ENCODE data around the gene SBDS. TPM values are rescaled to one million over a fixed set of nuclear protein-coding genes. Genes with fewer than 3 reads are reported as not detected.
A peak's percentile ranks its signal among the peaks of the same experiment; 100 is the strongest.
"Not testable (repeated sequence)": the region's sequence is repeated elsewhere in the genome, so short reads cannot be mapped to it uniquely, and the experiment has no call there.

The SBDS gene
- total RNA-seq, 1 donor from 2014 or later: 32.0 TPM

DNA sequence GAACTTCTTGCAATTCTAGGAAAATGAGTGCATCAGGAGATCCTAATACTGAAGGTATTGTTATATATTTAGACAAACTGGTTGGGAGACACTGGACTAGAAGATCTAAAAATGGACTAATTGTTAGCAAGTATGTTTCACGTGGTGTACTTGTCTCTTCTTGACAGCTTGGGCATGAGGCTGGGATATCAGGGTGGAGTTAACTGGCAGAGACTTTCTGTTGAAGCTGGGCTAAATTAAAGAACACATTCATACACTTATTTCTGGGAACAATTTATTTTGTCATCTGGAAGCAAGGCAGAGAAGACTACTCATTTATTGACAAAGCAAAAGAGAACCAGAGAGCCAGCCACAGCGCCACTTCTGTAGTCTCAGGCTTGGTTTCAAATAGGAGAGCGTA lies 27.1 kb upstream of the SBDS start:
- no peaks in the 10 kb centered on the region for H3K27me3 Mint-ChIP-seq
- H3K27ac Mint-ChIP-seq: peak overlapping the region; percentile 66
- H3K36me3 Mint-ChIP-seq (ENCODE audit: insufficient read depth): peaks cover 33% of the 10 kb centered on the region
- no peaks in the 10 kb centered on the region for H3K9me3 Mint-ChIP-seq (ENCODE audit: low read depth)
- no peak for DNase-seq (ENCODE audit: low spot score, unreplicated experiment)
- no peak overlapping the region for H3K4me3 Mint-ChIP-seq (ENCODE audit: low read depth)
- H3K4me1 Mint-ChIP-seq (ENCODE audit: low read depth): peaks cover 3% of the 10 kb centered on the region
- TF ChIP-seq CTCF (IDR thresholded peaks at IDR 0.05; ENCODE audit: unreplicated experiment): no peak

DNA sequence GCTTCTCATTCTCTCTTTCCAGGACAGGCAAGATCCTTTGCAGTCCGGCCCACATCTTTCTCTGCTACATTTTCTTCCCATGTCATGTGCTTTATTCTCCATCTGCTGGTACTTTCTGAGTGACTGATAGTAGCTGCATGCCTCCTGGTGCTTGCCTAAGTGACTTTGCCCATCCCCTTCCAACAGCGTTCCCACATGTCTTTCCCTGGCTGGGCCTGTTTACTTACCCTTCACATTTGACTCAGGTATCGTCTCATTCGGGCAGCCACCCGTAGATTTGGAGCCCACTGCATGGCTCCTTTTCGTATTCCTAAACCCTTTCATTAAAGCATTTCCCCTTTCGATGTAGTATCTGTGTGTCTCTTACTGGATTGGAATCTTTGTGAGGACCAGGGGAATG lies 25.9 kb upstream of the SBDS start:
- Mint-ChIP-seq H3K4me1 (ENCODE audit: low read depth) (peaks cover 3% of the 10 kb centered on the region), H3K36me3 (ENCODE audit: insufficient read depth) (peaks cover 33% of the 10 kb centered on the region), H3K27ac (peak overlapping the region; percentile 0), H3K27me3 (no peaks in the 10 kb centered on the region), H3K4me3 (ENCODE audit: low read depth) (no peak overlapping the region), H3K9me3 (ENCODE audit: low read depth) (no peaks in the 10 kb centered on the region)
- TF ChIP-seq CTCF (IDR thresholded peaks at IDR 0.05; ENCODE audit: unreplicated experiment): no peak
- no peak for DNase-seq (ENCODE audit: low spot score, unreplicated experiment)

GRCh38 chr7:67019562-67020390 lies 24.4 kb upstream of the SBDS start:
- H3K27ac Mint-ChIP-seq: no peak overlapping the region
- DNase-seq (ENCODE audit: low spot score, unreplicated experiment): no peak
- no peak overlapping the region for H3K4me3 Mint-ChIP-seq (ENCODE audit: low read depth)
- H3K9me3 Mint-ChIP-seq (ENCODE audit: low read depth): no peaks in the 10 kb centered on the region
- peaks cover 35% of the 10 kb centered on the region for H3K36me3 Mint-ChIP-seq (ENCODE audit: insufficient read depth)
- H3K27me3 Mint-ChIP-seq: no peaks in the 10 kb centered on the region
- H3K4me1 Mint-ChIP-seq (ENCODE audit: low read depth): peaks cover 3% of the 10 kb centered on the region
- no peak for TF ChIP-seq CTCF (IDR thresholded peaks at IDR 0.05; ENCODE audit: unreplicated experiment)

GRCh38 chr7:67018940-67019339 lies 23.6 kb upstream of the SBDS start:
- no peak overlapping the region for H3K4me3 Mint-ChIP-seq (ENCODE audit: low read depth)
- H3K36me3 Mint-ChIP-seq (ENCODE audit: insufficient read depth): peaks cover 39% of the 10 kb centered on the region
- no peak for DNase-seq (ENCODE audit: low spot score, unreplicated experiment)
- no peak overlapping the region for H3K27ac Mint-ChIP-seq
- no peaks in the 10 kb centered on the region for H3K9me3 Mint-ChIP-seq (ENCODE audit: low read depth)
- no peak for TF ChIP-seq CTCF (IDR thresholded peaks at IDR 0.05; ENCODE audit: unreplicated experiment)
- H3K27me3 Mint-ChIP-seq: no peaks in the 10 kb centered on the region
- H3K4me1 Mint-ChIP-seq (ENCODE audit: low read depth): peaks cover 3% of the 10 kb centered on the region

- peak overlapping the region; percentile 27 for H3K27ac Mint-ChIP-seq
- H3K36me3 Mint-ChIP-seq (ENCODE audit: insufficient read depth): peaks cover 38% of the 10 kb centered on the region
- not testable (repeated sequence) for H3K9me3 Mint-ChIP-seq (ENCODE audit: low read depth); H3K4me1 Mint-ChIP-seq (ENCODE audit: low read depth); H3K27me3 Mint-ChIP-seq; H3K4me3 Mint-ChIP-seq (ENCODE audit: low read depth); DNase-seq (ENCODE audit: low spot score, unreplicated experiment)
These were observed 22.6 kb upstream of the SBDS start for GRCh38 chr7:67017971-67018370.

- DNase-seq (ENCODE audit: low spot score, unreplicated experiment); H3K9me3 Mint-ChIP-seq (ENCODE audit: low read depth); H3K4me1 Mint-ChIP-seq (ENCODE audit: low read depth); H3K4me3 Mint-ChIP-seq (ENCODE audit: low read depth); H3K27me3 Mint-ChIP-seq; H3K27ac Mint-ChIP-seq: not testable (repeated sequence)
- peaks cover 19% of the 10 kb centered on the region for H3K36me3 Mint-ChIP-seq (ENCODE audit: insufficient read depth)
These were observed 18.8 kb upstream of the SBDS start for GRCh38 chr7:67014076-67014622.

DNA sequence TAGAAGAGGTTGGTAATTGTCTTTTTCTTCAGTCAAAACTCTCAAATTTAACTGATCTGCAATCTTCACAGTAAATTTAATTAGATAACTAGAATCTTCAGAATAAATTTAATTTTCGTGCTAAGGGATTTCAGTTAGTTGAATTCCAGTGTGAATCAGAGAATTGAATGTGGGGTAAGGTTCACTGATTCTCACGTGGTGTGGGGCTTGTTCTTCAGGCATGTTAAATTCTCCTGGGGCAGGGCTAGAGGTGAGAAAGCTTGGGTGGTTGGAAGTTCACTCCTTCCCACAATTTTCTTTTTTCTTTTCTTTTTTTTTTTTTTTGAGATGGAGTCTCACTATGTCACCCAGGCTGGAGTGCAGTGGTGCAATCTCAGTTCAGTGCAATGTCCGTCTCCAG lies 14.3 kb upstream of the SBDS start:
- peaks cover 12% of the 10 kb centered on the region for H3K36me3 Mint-ChIP-seq (ENCODE audit: insufficient read depth)
- H3K9me3 Mint-ChIP-seq (ENCODE audit: low read depth); H3K27me3 Mint-ChIP-seq; DNase-seq (ENCODE audit: low spot score, unreplicated experiment); H3K4me1 Mint-ChIP-seq (ENCODE audit: low read depth); H3K4me3 Mint-ChIP-seq (ENCODE audit: low read depth); H3K27ac Mint-ChIP-seq: not testable (repeated sequence)

Data from progenitor cell of endocrine pancreas (in vitro differentiated cells).